Measurements from ENCODE around the gene MRM3. TPM values are rescaled to one million over a fixed set of nuclear protein-coding genes. Genes with fewer than 3 reads are reported as not detected.

MRM3 gene
- 13.1 and 17.8 TPM in 2 replicates for total RNA-seq

GRCh38 chr17:781805-782731 lies at the start of gene MRM3, which contains the start of gene GLOD4:
Gene MRM3 (plus strand): TSS chr17:782353. CDS start chr17:782379, 26 bp downstream.
Gene GLOD4 (minus strand): TSS chr17:782280. CDS start chr17:782255, 25 bp downstream.

GRCh38 chr17:752002-752619 lies 30.0 kb upstream of the MRM3 start, which contains the start of gene GEMIN4:
Gene GEMIN4 (minus strand): TSS chr17:752264. CDS start chr17:752142, 122 bp downstream.

Other genes with a start within 250 kb of the MRM3 start
- 18.4 and 32.1 TPM in 2 replicates for gene VPS53, start 67.5 kb upstream of the MRM3 start, total RNA-seq
- gene TLCD3A, start 49.8 kb upstream of the MRM3 start, total RNA-seq: 30.3 and 32.1 TPM in 2 replicates
- gene GEMIN4, start 30.1 kb upstream of the MRM3 start, total RNA-seq: 8.0 and 16.7 TPM in 2 replicates
- gene GLOD4, start 73 bp upstream of the MRM3 start, total RNA-seq: 55.2 and 145 TPM in 2 replicates
- 35.0 and 55.8 TPM in 2 replicates for gene NXN, start 197.4 kb downstream of the MRM3 start, total RNA-seq
- gene TIMM22, start 214.8 kb downstream of the MRM3 start, total RNA-seq: 14.3 and 15.7 TPM in 2 replicates